Measurements from ENCODE around the gene GAREM1. TPM values are rescaled to one million over a fixed set of nuclear protein-coding genes. Genes with fewer than 3 reads are reported as not detected.

The GAREM1 gene
- total and polyA plus RNA-seq, 9 of the 15 experiments (the other 6 are each of a cell fraction or from before 2014, with no cell fraction given) = 0.03 to 0.33 (median 0.07) TPM; not detected in 1

DNA sequence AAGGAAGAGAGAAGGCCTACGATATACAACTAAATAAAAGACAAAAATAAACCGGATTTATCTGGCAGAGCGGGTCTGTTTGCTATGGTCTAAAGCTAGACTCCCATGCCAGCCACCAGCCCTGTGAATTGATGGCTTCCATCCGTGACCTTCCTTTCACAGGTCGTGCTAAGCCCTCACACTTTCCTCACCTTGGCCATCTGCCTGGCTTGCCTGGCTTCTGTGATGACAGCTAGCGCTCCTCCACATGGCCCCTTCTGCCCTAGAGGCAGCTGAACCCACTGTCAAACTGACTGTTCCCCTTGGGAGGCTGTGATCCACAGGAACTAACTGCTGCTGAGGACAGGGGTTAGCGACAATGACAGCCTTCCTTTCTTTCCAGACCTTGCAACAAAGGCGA is 32.5 kb downstream of the GAREM1 start:
- Histone ChIP-seq H4K20me1 (replicated peaks; ENCODE audit: control insufficient read depth, insufficient read depth, low read length) (no peaks in the 10 kb centered on the region), H3K4me3 (no peak overlapping the region), H3K27me3 (ENCODE audit: control insufficient read depth in 2 of 2, insufficient read depth in 2 of 2, low read length in 2 of 2) (no peaks in the 10 kb centered on the region), H3K9ac (ENCODE audit: insufficient read depth in 1 of 2, low read depth in 2 of 2, low read length in 2 of 2) (no peak overlapping the region), H3K27ac (ENCODE audit: extremely low read depth, low read depth, low read length) (no peak overlapping the region), H3K9me3 (replicated peaks; ENCODE audit: control insufficient read depth, insufficient read depth, low read depth, low read length) (no peaks in the 10 kb centered on the region), H3K36me3 (ENCODE audit: control insufficient read depth, insufficient read depth, low read length) (no peaks in the 10 kb centered on the region), H3K4me2 (ENCODE audit: insufficient read depth, low read length) (no peak overlapping the region), H3K9me1 (ENCODE audit: control insufficient read depth, insufficient read depth, low read length) (no peaks in the 10 kb centered on the region), H3K79me2 (ENCODE audit: control insufficient read depth, insufficient read depth, low read length) (no peaks in the 10 kb centered on the region), H2AFZ (ENCODE audit: low read depth, low read length) (no peak overlapping the region), H3K4me1 (replicated peaks in 1 of 2; ENCODE audit: control insufficient read depth in 2 of 2, insufficient read depth in 2 of 2, low read length in 2 of 2) (no peaks in the 10 kb centered on the region)
- WGBS (ENCODE audit: insufficient coverage, low coverage, missing lambda C conversion rate) = 0% methylated on average over 8 of the region's 8 CpGs
- FAIRE-seq (no peak), ATAC-seq (no peak), DNase-seq (ENCODE audit: extremely low read depth in 1 of 4, low spot score in 3 of 4) (no peak)
- in situ Hi-C loops (cut with MboI) (no loop called here), intact Hi-C loops (cut with micrococcal nuclease) (no loop called here)
- no TSS peak for BruUV-seq (replicated peaks)
- CTCF ChIA-PET (ENCODE audit: low intra/inter-chr PET ratio) = no interaction called here
- TF ChIP-seq POLR2A (conservative IDR thresholded peaks at IDR 0.05) (no peak), SRSF9 (IDR thresholded peaks at IDR 0.05; ENCODE audit: borderline replicate concordance, low read depth, low read length) (no peak), ZNF23 (CRISPR knock-in tag; IDR thresholded peaks at IDR 0.05) (no peak), FOXJ2 (tag; IDR thresholded peaks at IDR 0.05) (no peak), SIX5 (IDR thresholded peaks at IDR 0.05; ENCODE audit: borderline replicate concordance in 1 of 2, insufficient read depth in 1 of 2, low read depth in 1 of 2, low read length in 2 of 2) (no peak), ZFP30 (CRISPR knock-in tag; IDR thresholded peaks at IDR 0.05; ENCODE audit: borderline replicate concordance) (no peak), EZH2 (IDR thresholded peaks at IDR 0.05; ENCODE audit: borderline replicate concordance, low read depth, low read length) (no peak), XRCC5 (IDR thresholded peaks at IDR 0.05; ENCODE audit: low read depth, low read length) (no peak), TEAD4 (IDR thresholded peaks at IDR 0.05; ENCODE audit: low read length) (no peak), TEAD4 (CRISPR knock-in tag; IDR thresholded peaks at IDR 0.05; ENCODE audit: borderline replicate concordance) (no peak), MAFG (tag; conservative IDR thresholded peaks at IDR 0.05) (no peak), NR3C1 (CRISPR knock-in tag; IDR thresholded peaks at IDR 0.05) (no peak)
- TF ChIP-seq, protein P1, sequence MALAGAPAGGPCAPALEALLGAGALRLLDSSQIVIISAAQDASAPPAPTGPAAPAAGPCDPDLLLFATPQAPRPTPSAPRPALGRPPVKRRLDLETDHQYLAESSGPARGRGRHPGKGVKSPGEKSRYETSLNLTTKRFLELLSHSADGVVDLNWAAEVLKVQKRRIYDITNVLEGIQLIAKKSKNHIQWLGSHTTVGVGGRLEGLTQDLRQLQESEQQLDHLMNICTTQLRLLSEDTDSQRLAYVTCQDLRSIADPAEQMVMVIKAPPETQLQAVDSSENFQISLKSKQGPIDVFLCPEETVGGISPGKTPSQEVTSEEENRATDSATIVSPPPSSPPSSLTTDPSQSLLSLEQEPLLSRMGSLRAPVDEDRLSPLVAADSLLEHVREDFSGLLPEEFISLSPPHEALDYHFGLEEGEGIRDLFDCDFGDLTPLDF (CRISPR knock-in tag; IDR thresholded peaks at IDR 0.05) = no peak
- TF ChIP-seq, protein P2, sequence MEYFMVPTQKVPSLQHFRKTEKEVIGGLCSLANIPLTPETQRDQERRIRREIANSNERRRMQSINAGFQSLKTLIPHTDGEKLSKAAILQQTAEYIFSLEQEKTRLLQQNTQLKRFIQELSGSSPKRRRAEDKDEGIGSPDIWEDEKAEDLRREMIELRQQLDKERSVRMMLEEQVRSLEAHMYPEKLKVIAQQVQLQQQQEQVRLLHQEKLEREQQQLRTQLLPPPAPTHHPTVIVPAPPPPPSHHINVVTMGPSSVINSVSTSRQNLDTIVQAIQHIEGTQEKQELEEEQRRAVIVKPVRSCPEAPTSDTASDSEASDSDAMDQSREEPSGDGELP (CRISPR knock-in tag; IDR thresholded peaks at IDR 0.05; ENCODE audit: borderline replicate concordance) = no peak
- TF ChIP-seq, protein P3, sequence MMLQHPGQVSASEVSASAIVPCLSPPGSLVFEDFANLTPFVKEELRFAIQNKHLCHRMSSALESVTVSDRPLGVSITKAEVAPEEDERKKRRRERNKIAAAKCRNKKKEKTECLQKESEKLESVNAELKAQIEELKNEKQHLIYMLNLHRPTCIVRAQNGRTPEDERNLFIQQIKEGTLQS (IDR thresholded peaks at IDR 0.05) = no peak
- TF ChIP-seq, protein P3 (CRISPR knock-in tag; conservative IDR thresholded peaks at IDR 0.05) = no peak
- TF ChIP-seq, protein P4, sequence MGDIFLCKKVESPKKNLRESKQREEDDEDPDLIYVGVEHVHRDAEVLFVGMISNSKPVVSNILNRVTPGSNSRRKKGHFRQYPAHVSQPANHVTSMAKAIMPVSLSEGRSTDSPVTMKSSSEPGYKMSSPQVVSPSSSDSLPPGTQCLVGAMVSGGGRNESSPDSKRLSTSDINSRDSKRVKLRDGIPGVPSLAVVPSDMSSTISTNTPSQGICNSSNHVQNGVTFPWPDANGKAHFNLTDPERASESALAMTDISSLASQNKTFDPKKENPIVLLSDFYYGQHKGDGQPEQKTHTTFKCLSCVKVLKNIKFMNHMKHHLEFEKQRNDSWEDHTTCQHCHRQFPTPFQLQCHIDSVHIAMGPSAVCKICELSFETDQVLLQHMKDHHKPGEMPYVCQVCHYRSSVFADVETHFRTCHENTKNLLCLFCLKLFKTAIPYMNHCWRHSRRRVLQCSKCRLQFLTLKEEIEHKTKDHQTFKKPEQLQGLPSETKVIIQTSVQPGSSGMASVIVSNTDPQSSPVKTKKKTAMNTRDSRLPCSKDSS (IDR thresholded peaks at IDR 0.05; ENCODE audit: low read depth, partially characterized antibody) = no peak
- POLR2A ChIA-PET = no interaction called here
